Liver (tissue), 9 donors: ENCODE data around the gene CCNY. TPM values are rescaled to one million over a fixed set of nuclear protein-coding genes. Genes with fewer than 3 reads are reported as not detected.

Experiments
- DNase-seq: peaks from one replicate; pipeline ENCODE4 v3.0.0-alpha.2; 2017; ENCODE audit warnings: low spot score
- H3K27ac ChIP-seq, 2 donors: one replicate each; pipeline ENCODE4 v1.7.0; 2013; ENCODE audit warnings: inconsistent platforms in 2 of 2, low read length in 2 of 2, control low read depth in 1 of 2, low read depth in 1 of 2, mild to moderate bottlenecking in 1 of 2
- H3K27me3 ChIP-seq, 4 donors: one replicate each; pipeline versions ENCODE4 v1.6.1 to v1.7.0; 2013; ENCODE audit warnings: low read length in 3 of 4, inconsistent platforms in 1 of 4, mild to moderate bottlenecking in 1 of 4, moderate library complexity in 1 of 4; ENCODE audit not compliant: control insufficient read depth in 4 of 4, insufficient read depth in 4 of 4
- H3K36me3 ChIP-seq, 4 donors: one replicate each; pipeline versions ENCODE4 v1.6.1 to v1.7.0; 2013; ENCODE audit warnings: low read length in 3 of 4, mild to moderate bottlenecking in 3 of 4, low read depth in 1 of 4, moderate library complexity in 1 of 4; ENCODE audit not compliant: control insufficient read depth in 4 of 4, insufficient read depth in 3 of 4
- H3K4me1 ChIP-seq, 4 donors: one replicate each; pipeline versions ENCODE4 v1.6.1 to v1.7.0; 2013; ENCODE audit warnings: low read length in 3 of 4, mild to moderate bottlenecking in 3 of 4, moderate library complexity in 1 of 4; ENCODE audit not compliant: control insufficient read depth in 4 of 4, insufficient read depth in 4 of 4
- H3K4me3 ChIP-seq, 3 donors: one replicate each; pipeline versions ENCODE4 v1.6.1 to v1.7.0; 2013; ENCODE audit warnings: low read length in 3 of 3, control low read depth in 1 of 3, low read depth in 1 of 3, mild to moderate bottlenecking in 1 of 3
- H3K9ac ChIP-seq, 2 donors: one replicate each; pipeline ENCODE4 v1.7.0; 2013; ENCODE audit warnings: low read length in 2 of 2, mild to moderate bottlenecking in 2 of 2, moderate library complexity in 2 of 2, control low read depth in 1 of 2, low read depth in 1 of 2
- H3K9me3 ChIP-seq, 4 donors: one replicate each; pipeline versions ENCODE4 v1.6.1 to v1.7.0; 2013; ENCODE audit warnings: low read length in 3 of 4; ENCODE audit not compliant: control insufficient read depth in 4 of 4
- CTCF ChIP-seq: fragments of 150-350 bp; IDR thresholded peaks from 2 replicates; pipeline ENCODE4 v1.5.1; 2017; ENCODE audit warnings: improper control_type of control experiment, low read depth, low read length; ENCODE audit not compliant: missing input control
- EGR1 ChIP-seq, 2 donors: IDR thresholded peaks; 2 replicates each; pipeline ENCODE4 v1.6.1; 2016 to 2018; ENCODE audit warnings: antibody characterized with exemption in 2 of 2, low read depth in 2 of 2
- FOXA1 ChIP-seq: IDR thresholded peaks from 2 replicates; pipeline ENCODE4 v1.6.1; 2016; ENCODE audit warnings: antibody characterized with exemption
- FOXA2 ChIP-seq: IDR thresholded peaks from 2 replicates; pipeline ENCODE4 v1.6.1; 2016; ENCODE audit warnings: antibody characterized with exemption
- GABPA ChIP-seq, 2 donors: IDR thresholded peaks in 1 of 2; conservative IDR thresholded peaks in 1 of 2; 2 replicates each; pipeline ENCODE4 v1.6.1; 2016; ENCODE audit warnings: antibody characterized with exemption in 2 of 2, mild to moderate bottlenecking in 1 of 2, moderate library complexity in 1 of 2
- HNF4A ChIP-seq, 2 donors: conservative IDR thresholded peaks; 2 replicates each; pipeline ENCODE4 v1.6.1; 2016; ENCODE audit warnings: antibody characterized with exemption in 2 of 2, mild to moderate bottlenecking in 2 of 2
- HNF4G ChIP-seq: IDR thresholded peaks from 2 replicates; pipeline ENCODE4 v1.6.1; 2016; ENCODE audit warnings: antibody characterized with exemption
- MAX ChIP-seq: IDR thresholded peaks from 2 replicates; pipeline ENCODE4 v1.6.1; 2016; ENCODE audit warnings: antibody characterized with exemption
- NR2F2 ChIP-seq: IDR thresholded peaks from 2 replicates; pipeline ENCODE4 v1.6.1; 2016; ENCODE audit warnings: antibody characterized with exemption
- RAD21 ChIP-seq, 2 donors: IDR thresholded peaks; 2 replicates each; pipeline ENCODE4 v1.6.1; 2016; ENCODE audit warnings: antibody characterized with exemption in 2 of 2, mild to moderate bottlenecking in 2 of 2
- REST ChIP-seq: IDR thresholded peaks from 2 replicates; pipeline ENCODE4 v1.6.1; 2016; ENCODE audit warnings: antibody characterized with exemption, mild to moderate bottlenecking
- RXRA ChIP-seq, 2 donors: IDR thresholded peaks; 2 replicates each; pipeline ENCODE4 v1.6.1; 2017 to 2018; ENCODE audit warnings: antibody characterized with exemption in 2 of 2, mild to moderate bottlenecking in 1 of 2
- SP1 ChIP-seq: IDR thresholded peaks from 2 replicates; pipeline ENCODE4 v1.6.1; 2018; ENCODE audit warnings: antibody characterized with exemption, mild to moderate bottlenecking
- TAF1 ChIP-seq: conservative IDR thresholded peaks from 2 replicates; pipeline ENCODE4 v1.6.1; 2016; ENCODE audit warnings: antibody characterized with exemption, mild to moderate bottlenecking
- YY1 ChIP-seq: IDR thresholded peaks from 2 replicates; pipeline ENCODE4 v1.6.1; 2016; ENCODE audit warnings: antibody characterized with exemption, mild to moderate bottlenecking
- ZBTB33 ChIP-seq: IDR thresholded peaks from 2 replicates; pipeline ENCODE4 v1.6.1; 2016; ENCODE audit warnings: antibody characterized with exemption
- WGBS: extraction: QIAGEN DNeasy Blood & Tissue Kit; methylation state at CpG from one replicate; pipeline ENCODE4 v1.1.7; 2013; 5-methylcytosine and 5-hydroxymethylcytosine counted together
- polyA plus RNA-seq, 2 donors: library from polyadenylated mRNA; stranded (reverse) in 1 of 2; unstranded in 1 of 2; fragments of 200-250 nt in 1 of 2; fragments of >200 nt in 1 of 2; fragmentation: Nextera tagmentation in 1 of 2; extraction: Ambion mirVana in 1 of 2; gene quantifications; one replicate each; pipeline versions ENCODE4 v1.2.1 to v1.2.3, GENCODE V29; 2013 to 2015
- total RNA-seq, 2 donors: library from RNA; depleted of rRNA; stranded (reverse); fragments of >200 nt; gene quantifications; one replicate each; pipeline ENCODE4 v1.2.3, GENCODE V29; 2014
- donor health status: healthy.
- donor health status: healthy.
- donor health status: healthy.
- donor health status: healthy.
- donor health status: healthy.

The CCNY gene
- total and polyA plus RNA-seq, 4 donors = 17.6 to 38.4 (median 21.8) TPM

GRCh38 chr10:35399414-35400009, 63.2 kb downstream of the CCNY start:
- H3K4me1 ChIP-seq = peaks cover 0 to 10% (median 4%) of the 10 kb centered on the region in 4 donors
- TF ChIP-seq YY1 (no peak), CTCF (no peak), FOXA1 (no peak), GABPA (IDR thresholded peaks at IDR 0.05 in 1 of 2, conservative IDR thresholded peaks at IDR 0.05 in 1 of 2) (no peak), RAD21 (IDR thresholded peaks at IDR 0.05) (no peak), ZBTB33 (no peak), REST (no peak), MAX (no peak), FOXA2 (no peak)
- H3K36me3 ChIP-seq = no peaks in the 10 kb centered on the region

GRCh38 chr10:35400595-35401268, 64.4 kb downstream of the CCNY start:
- DNase-seq = no peak
- no peaks in the 10 kb centered on the region for H3K9me3 ChIP-seq
- H3K27me3 ChIP-seq = no peaks in the 10 kb centered on the region
- no peak overlapping the region for H3K27ac ChIP-seq
- no peak overlapping the region for H3K9ac ChIP-seq
- peaks cover 0 to 10% (median 4%) of the 10 kb centered on the region in 4 donors for H3K4me1 ChIP-seq
- no peak for TF ChIP-seq CTCF
- no peak for TF ChIP-seq EGR1 (IDR thresholded peaks at IDR 0.05; ENCODE audit: low read depth in 2 of 2)
- no peak for TF ChIP-seq FOXA2
- no peak for TF ChIP-seq SP1
- no peak for TF ChIP-seq TAF1
- TF ChIP-seq REST = no peak
- TF ChIP-seq HNF4G = no peak
- TF ChIP-seq RXRA (IDR thresholded peaks at IDR 0.05) = no peak
- no peak for TF ChIP-seq HNF4A (conservative IDR thresholded peaks at IDR 0.05)
- no peak for TF ChIP-seq NR2F2
- no peaks in the 10 kb centered on the region for H3K36me3 ChIP-seq
- WGBS = 91% methylated on average over 8 of the region's 8 CpGs
- no peak overlapping the region for H3K4me3 ChIP-seq

More at GRCh38 chr10:35399414-35400009, 63.2 kb downstream of the CCNY start:
- no peak overlapping the region for H3K9ac ChIP-seq
- DNase-seq = no peak
- no peak overlapping the region for H3K4me3 ChIP-seq
- H3K27me3 ChIP-seq = no peaks in the 10 kb centered on the region
- no peak overlapping the region for H3K27ac ChIP-seq
- WGBS = 83% methylated on average over 6 of the region's 6 CpGs
- H3K9me3 ChIP-seq = no peaks in the 10 kb centered on the region
